Measurements from ENCODE around the gene PPP1R14C. TPM values are rescaled to one million over a fixed set of nuclear protein-coding genes. Genes with fewer than 3 reads are reported as not detected.

The PPP1R14C gene
- total and polyA plus RNA-seq, 2 of the 13 experiments (the other 11 are each of a cell fraction or from before 2014, with no cell fraction given): not detected

GRCh38 chr6:150273457-150274309 is 130.8 kb downstream of the PPP1R14C start:
- 35% methylated on average over 15 of the region's 15 CpGs for WGBS (ENCODE audit: low lambda C conversion rate)
- H3K4me1 ChIP-seq (ENCODE audit: insufficient read depth, low read length): peaks cover 16% of the 10 kb centered on the region
- DNase-seq (ENCODE audit: low spot score) (no peak), ATAC-seq (no peak), FAIRE-seq (no peak)
- H3K36me3 ChIP-seq (replicated peaks in 1 of 2; ENCODE audit: control insufficient read depth in 1 of 2, insufficient read depth in 2 of 2, low read length in 2 of 2): no peaks in the 10 kb centered on the region
- H3K4me2 ChIP-seq (ENCODE audit: low read depth, low read length): no peak overlapping the region
- POLR2A ChIA-PET: no interaction called here
- no peaks in the 10 kb centered on the region for H3K79me2 ChIP-seq (ENCODE audit: insufficient read depth, low read length)
- H3K4me3 ChIP-seq (replicated peaks in 1 of 3; ENCODE audit: insufficient read depth in 1 of 3, low read depth in 2 of 3, low read length in 3 of 3): no peak overlapping the region
- H3K9me3 ChIP-seq (ENCODE audit: low read length): peaks cover 3% of the 10 kb centered on the region; the same call in 1 of the 2 replicates
- CTCF ChIA-PET (ENCODE audit: low intra/inter-chr PET ratio, low total read pairs): no interaction called here
- peaks cover 0 to 32% of the 10 kb centered on the region in 2 experiments; a peak in 3 of 5 replicates for H3K27me3 ChIP-seq (ENCODE audit: control insufficient read depth in 1 of 2, insufficient read depth in 2 of 2, low read length in 2 of 2)
- H4K20me1 ChIP-seq (ENCODE audit: insufficient read depth, low read length): no peaks in the 10 kb centered on the region
- TF ChIP-seq, protein P1, sequence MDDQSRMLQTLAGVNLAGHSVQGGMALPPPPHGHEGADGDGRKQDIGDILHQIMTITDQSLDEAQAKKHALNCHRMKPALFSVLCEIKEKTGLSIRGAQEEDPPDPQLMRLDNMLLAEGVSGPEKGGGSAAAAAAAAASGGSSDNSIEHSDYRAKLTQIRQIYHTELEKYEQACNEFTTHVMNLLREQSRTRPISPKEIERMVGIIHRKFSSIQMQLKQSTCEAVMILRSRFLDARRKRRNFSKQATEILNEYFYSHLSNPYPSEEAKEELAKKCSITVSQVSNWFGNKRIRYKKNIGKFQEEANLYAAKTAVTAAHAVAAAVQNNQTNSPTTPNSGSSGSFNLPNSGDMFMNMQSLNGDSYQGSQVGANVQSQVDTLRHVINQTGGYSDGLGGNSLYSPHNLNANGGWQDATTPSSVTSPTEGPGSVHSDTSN (CRISPR knock-in tag; IDR thresholded peaks at IDR 0.05; ENCODE audit: borderline replicate concordance): no peak
- TF ChIP-seq FIP1L1 (IDR thresholded peaks at IDR 0.05; ENCODE audit: borderline replicate concordance, insufficient read depth, low read depth, low read length) (no peak), ZFP41 (CRISPR knock-in tag; IDR thresholded peaks at IDR 0.05; ENCODE audit: borderline replicate concordance) (no peak), ATF7 (IDR thresholded peaks at IDR 0.05) (no peak), ATF7 (CRISPR knock-in tag; IDR thresholded peaks at IDR 0.05) (no peak), ZNF136 (CRISPR knock-in tag; IDR thresholded peaks at IDR 0.05; ENCODE audit: low read depth) (no peak), SYNCRIP (IDR thresholded peaks at IDR 0.05; ENCODE audit: insufficient read depth, low read depth, low read length) (no peak), ZNF331 (CRISPR knock-in tag; IDR thresholded peaks at IDR 0.05) (no peak), FOXJ3 (CRISPR knock-in tag; IDR thresholded peaks at IDR 0.05; ENCODE audit: borderline replicate concordance) (no peak)
- TF ChIP-seq, protein P2, sequence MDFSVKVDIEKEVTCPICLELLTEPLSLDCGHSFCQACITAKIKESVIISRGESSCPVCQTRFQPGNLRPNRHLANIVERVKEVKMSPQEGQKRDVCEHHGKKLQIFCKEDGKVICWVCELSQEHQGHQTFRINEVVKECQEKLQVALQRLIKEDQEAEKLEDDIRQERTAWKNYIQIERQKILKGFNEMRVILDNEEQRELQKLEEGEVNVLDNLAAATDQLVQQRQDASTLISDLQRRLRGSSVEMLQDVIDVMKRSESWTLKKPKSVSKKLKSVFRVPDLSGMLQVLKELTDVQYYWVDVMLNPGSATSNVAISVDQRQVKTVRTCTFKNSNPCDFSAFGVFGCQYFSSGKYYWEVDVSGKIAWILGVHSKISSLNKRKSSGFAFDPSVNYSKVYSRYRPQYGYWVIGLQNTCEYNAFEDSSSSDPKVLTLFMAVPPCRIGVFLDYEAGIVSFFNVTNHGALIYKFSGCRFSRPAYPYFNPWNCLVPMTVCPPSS (IDR thresholded peaks at IDR 0.05): no peak
- intact Hi-C loops (cut with micrococcal nuclease; ENCODE audit: unreplicated experiment) (no loop called here), in situ Hi-C loops (cut with HindIII; ENCODE audit: extremely low pct_ligation_motif_present, low pct_unique_long_range_greater_than_20kb) (no loop called here)
- BruUV-seq (replicated peaks): no TSS peak
- H3K9ac ChIP-seq (ENCODE audit: insufficient read depth, low read depth, low read length): no peak overlapping the region
- no peak overlapping the region for H3K27ac ChIP-seq (ENCODE audit: extremely low read length, insufficient read depth, low read length)
- H2AFZ ChIP-seq (ENCODE audit: low read length): no peak overlapping the region

Measured in HepG2 (cell line).